Transverse colon (tissue), 4 donors: ENCODE data around the gene RYR3. TPM values are rescaled to one million over a fixed set of nuclear protein-coding genes. Genes with fewer than 3 reads are reported as not detected.

Experiments
- DNase-seq: peaks from one replicate; pipeline ENCODE4 v3.0.0-alpha.2; 2019
- H3K27ac ChIP-seq, 4 donors: fragments of 200-600 bp; sonication (generic); 2 replicates each; pipeline ENCODE4 v1.5.1; 2016 to 2018; ENCODE audit warnings: inconsistent platforms in 4 of 4
- H3K27me3 ChIP-seq: fragments of 200-600 bp; sonication (generic); 2 replicates; pipeline ENCODE4 v1.5.1; 2017; ENCODE audit warnings: inconsistent platforms
- H3K36me3 ChIP-seq, 4 donors: fragments of 200-600 bp; sonication (generic); 2 replicates each; pipeline ENCODE4 v1.5.1; 2017 to 2019; ENCODE audit warnings: inconsistent platforms in 4 of 4
- H3K4me1 ChIP-seq, 4 donors: fragments of 200-600 bp; sonication (generic); 2 replicates each; pipeline ENCODE4 v1.5.1; 2017 to 2020; ENCODE audit warnings: inconsistent platforms in 4 of 4
- H3K4me3 ChIP-seq, 4 donors: fragments of 200-600 bp; sonication (generic); 1 replicate in 1 of 4; 2 replicates in 3 of 4; pipeline versions ENCODE4 v1.5.1 to v1.6.1; 2017 to 2019; ENCODE audit warnings: inconsistent platforms in 4 of 4
- H3K9me3 ChIP-seq, 2 donors: fragments of 200-600 bp; sonication (generic); 2 replicates each; pipeline ENCODE4 v1.5.1; 2017 to 2019; ENCODE audit warnings: inconsistent platforms in 2 of 2
- EP300 ChIP-seq: sonication (generic); formaldehyde crosslinking; IDR thresholded peaks from one replicate; pipeline ENCODE4 v1.6.1; 2017; ENCODE audit warnings: antibody characterized with exemption, low read depth
- POLR2A ChIP-seq: fragments of 450-650 bp; IDR thresholded peaks from one replicate; pipeline ENCODE4 v1.6.1; 2016; ENCODE audit warnings: antibody characterized with exemption, mild to moderate bottlenecking, moderate library complexity
- POLR2AphosphoS5 ChIP-seq, 3 donors: sonication (generic); formaldehyde crosslinking; IDR thresholded peaks; one replicate each; pipeline ENCODE4 v1.6.1; 2016; ENCODE audit warnings: antibody characterized with exemption in 3 of 3
- WGBS, 2 donors: methylation state at CpG; one replicate each; pipeline ENCODE4 v1.1.5; 2018; ENCODE audit warnings: low coverage in 1 of 2; 5-methylcytosine and 5-hydroxymethylcytosine counted together
- in situ Hi-C, 4 donors: fragments of 200-750 bp; cut with MboI; loops; one replicate each; pipeline versions ENCODE4 v1.15.0 to v1.15.1; 2017; ENCODE audit warnings: low sequenced_read_pairs in 3 of 4, low pct_ligation_motif_present in 1 of 4, low pct_unique_long_range_greater_than_20kb in 1 of 4
- intact Hi-C: fragments of 100-400 bp; cut with DNase I; formaldehyde crosslinking; loops from one replicate; pipeline ENCODE4 v1.15.1; 2023; ENCODE audit warnings: low total_unique reads
- total RNA-seq, 4 donors: library from RNA; depleted of rRNA; stranded (reverse); fragments of >200 nt; gene quantifications; one replicate each; pipeline ENCODE4 v1.1.0, GENCODE V29; 2016
- TF ChIP-seq, protein P1 (sequence below), 5 experiments: fragments of 200-600 bp in 3 of 5; fragments of 450-650 bp in 2 of 5; sonication (generic) in 3 of 5; IDR thresholded peaks; 1 replicate in 2 of 5; 2 replicates in 3 of 5; pipeline ENCODE4 v1.5.1; 2016 to 2017; ENCODE audit warnings: antibody characterized with exemption in 5 of 5, inconsistent platforms in 3 of 5, mild to moderate bottlenecking in 2 of 5, moderate library complexity in 1 of 5

RYR3 gene
- total RNA-seq, 4 donors from 2014 or later, result 0.96 to 9.7 (median 5.4) TPM

DNA sequence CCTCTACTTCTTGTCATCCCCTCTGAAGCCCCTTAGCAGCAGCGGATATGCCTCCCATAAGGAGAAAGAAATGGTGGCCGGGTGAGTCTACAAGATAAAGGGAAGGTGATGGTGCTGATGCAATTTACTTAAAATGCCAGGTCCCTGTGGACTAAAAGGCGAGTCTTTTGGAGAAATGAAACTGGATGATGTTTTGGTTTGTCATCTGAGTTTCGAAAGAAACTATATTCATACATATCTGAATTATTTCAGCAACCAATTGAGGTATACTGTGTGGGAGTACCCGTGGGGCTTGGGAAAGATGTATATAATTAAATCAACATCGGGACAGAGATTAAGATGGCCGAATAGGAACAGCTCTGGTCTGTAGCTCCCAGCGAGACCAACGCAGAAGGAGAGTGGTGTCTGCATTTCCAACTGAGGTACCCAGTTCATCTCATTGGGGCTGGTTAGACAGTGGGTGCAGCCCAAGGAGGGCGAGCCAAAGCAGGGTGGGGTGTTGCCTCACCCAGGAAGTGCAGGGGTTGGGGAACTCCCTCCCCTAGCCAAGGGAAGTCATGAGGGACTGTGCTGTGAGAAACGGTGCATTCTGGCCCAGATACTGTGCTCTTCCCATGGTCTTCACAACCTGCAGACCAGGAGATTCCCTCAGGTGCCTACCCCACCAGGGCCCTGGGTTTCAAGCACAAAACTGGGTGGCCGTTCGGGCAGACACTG, 446.9 kb downstream of the RYR3 start:
- Histone ChIP-seq H3K27ac (no peak overlapping the region), H3K27me3 (no peaks in the 10 kb centered on the region), H3K9me3 (no peaks in the 10 kb centered on the region), H3K4me3 (no peak overlapping the region), H3K4me1 (no peaks in the 10 kb centered on the region), H3K36me3 (no peaks in the 10 kb centered on the region)
- intact Hi-C loops (no loop called here), in situ Hi-C loops (no loop called here)
- no peak for DNase-seq
- 76 to 88% methylated on average over 9 to 13 of the region's 13 CpGs for WGBS, 2 donors
- TF ChIP-seq, protein P1, sequence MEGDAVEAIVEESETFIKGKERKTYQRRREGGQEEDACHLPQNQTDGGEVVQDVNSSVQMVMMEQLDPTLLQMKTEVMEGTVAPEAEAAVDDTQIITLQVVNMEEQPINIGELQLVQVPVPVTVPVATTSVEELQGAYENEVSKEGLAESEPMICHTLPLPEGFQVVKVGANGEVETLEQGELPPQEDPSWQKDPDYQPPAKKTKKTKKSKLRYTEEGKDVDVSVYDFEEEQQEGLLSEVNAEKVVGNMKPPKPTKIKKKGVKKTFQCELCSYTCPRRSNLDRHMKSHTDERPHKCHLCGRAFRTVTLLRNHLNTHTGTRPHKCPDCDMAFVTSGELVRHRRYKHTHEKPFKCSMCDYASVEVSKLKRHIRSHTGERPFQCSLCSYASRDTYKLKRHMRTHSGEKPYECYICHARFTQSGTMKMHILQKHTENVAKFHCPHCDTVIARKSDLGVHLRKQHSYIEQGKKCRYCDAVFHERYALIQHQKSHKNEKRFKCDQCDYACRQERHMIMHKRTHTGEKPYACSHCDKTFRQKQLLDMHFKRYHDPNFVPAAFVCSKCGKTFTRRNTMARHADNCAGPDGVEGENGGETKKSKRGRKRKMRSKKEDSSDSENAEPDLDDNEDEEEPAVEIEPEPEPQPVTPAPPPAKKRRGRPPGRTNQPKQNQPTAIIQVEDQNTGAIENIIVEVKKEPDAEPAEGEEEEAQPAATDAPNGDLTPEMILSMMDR (IDR thresholded peaks at IDR 0.05), result no peak
- TF ChIP-seq EP300, result no peak
- no peak for TF ChIP-seq POLR2AphosphoS5 (IDR thresholded peaks at IDR 0.05)
- TF ChIP-seq POLR2A, result no peak

DNA sequence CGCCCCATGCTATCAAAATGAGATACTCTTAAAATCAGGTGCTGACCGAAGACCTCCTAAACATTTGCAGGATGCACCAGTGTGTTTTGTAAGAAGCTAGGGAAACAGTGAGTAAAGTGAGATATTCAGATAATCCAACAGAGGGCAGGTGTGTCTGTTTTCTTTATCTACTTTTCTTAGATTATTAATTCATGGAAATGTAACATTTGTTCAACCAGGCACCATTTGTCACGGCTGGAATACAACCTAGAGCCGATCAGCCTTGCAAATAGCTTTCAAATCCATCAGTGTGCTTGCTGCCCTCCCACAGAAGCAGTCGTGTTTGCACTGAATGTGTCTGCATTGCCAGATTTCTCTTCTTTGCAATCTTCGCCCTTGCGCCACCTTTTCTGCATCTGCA, 455.6 kb downstream of the RYR3 start:
- H3K27ac ChIP-seq, result no peak overlapping the region
- no peak overlapping the region for H3K4me3 ChIP-seq
- no peaks in the 10 kb centered on the region for H3K4me1 ChIP-seq
- TF ChIP-seq, protein P1 (IDR thresholded peaks at IDR 0.05), result no peak
- TF ChIP-seq POLR2AphosphoS5 (IDR thresholded peaks at IDR 0.05), result no peak
- TF ChIP-seq POLR2A, result no peak
- TF ChIP-seq EP300, result no peak
- WGBS, 2 donors, result 74% methylated on average over 7 of the region's 7 CpGs
- intact Hi-C loops (loop anchor here (10.0 kb wide), 1 partner anchor 1622 kb away; no protein-coding TSS in a partner anchor), in situ Hi-C loops (no loop called here)
- no peaks in the 10 kb centered on the region for H3K9me3 ChIP-seq
- DNase-seq, result no peak
- H3K27me3 ChIP-seq, result no peaks in the 10 kb centered on the region
- H3K36me3 ChIP-seq, result no peaks in the 10 kb centered on the region

DNA sequence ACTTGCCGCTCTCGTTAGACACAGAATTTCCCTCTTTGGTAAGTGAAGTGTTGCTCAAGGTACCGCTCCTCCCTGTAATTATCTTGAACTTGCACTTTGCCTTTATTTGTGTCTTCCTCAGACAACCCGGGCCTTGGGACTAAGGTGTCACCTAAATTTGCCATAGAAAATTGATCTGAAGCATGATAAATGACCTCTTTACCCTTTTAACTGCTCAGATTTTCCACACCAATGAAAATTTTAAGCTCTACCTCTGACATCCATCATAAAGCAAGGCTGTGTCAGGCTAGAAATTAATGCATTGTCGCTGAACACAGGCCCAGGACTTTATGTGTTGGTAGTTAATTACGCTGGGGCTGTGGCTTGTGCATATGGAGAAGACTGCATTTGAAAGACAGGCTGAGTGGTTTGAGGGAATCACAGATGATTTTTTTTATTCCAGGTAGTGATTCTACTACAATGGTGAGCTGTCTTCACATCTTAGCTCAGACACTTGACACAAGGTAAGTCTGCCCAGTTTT, 458.0 kb downstream of the RYR3 start:
- H3K4me3 ChIP-seq, result no peak overlapping the region
- no peak for DNase-seq
- H3K36me3 ChIP-seq, result no peaks in the 10 kb centered on the region
- intact Hi-C loops, result loop anchor here (10.0 kb wide), 1 partner anchor 1624 kb away; no protein-coding TSS in a partner anchor
- no peak overlapping the region for H3K27ac ChIP-seq
- no peaks in the 10 kb centered on the region for H3K27me3 ChIP-seq
- no peaks in the 10 kb centered on the region for H3K4me1 ChIP-seq
- TF ChIP-seq, protein P1 (IDR thresholded peaks at IDR 0.05), result no peak
- TF ChIP-seq EP300, result no peak
- no peak for TF ChIP-seq POLR2AphosphoS5 (IDR thresholded peaks at IDR 0.05)
- in situ Hi-C loops, result no loop called here
- 67 to 78% methylated on average over 6 of the region's 6 CpGs for WGBS, 2 donors
- no peaks in the 10 kb centered on the region for H3K9me3 ChIP-seq

DNA sequence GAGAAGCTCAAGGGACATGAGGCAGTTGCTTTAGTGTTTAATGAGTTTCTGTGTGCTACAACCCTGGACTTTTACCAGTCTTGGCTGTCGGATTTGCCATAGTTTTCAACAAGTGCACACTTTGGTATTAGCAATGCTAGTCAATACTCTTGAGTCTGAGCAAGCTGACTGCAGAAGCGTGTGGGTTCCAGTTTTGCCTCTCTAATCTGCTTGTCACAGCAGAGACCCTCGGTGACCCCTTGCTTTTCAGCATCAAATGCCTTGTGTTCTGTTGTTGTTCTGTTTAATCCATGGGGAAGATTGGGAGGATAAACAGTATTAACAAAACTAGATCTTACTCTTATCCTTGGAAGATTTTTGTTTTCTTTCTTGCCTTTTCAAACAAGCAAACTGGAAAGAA, 463.2 kb downstream of the RYR3 start:
- no peak overlapping the region for H3K27ac ChIP-seq
- no peaks in the 10 kb centered on the region for H3K4me1 ChIP-seq
- no peaks in the 10 kb centered on the region for H3K9me3 ChIP-seq
- in situ Hi-C loops, result no loop called here
- TF ChIP-seq POLR2A (no peak), POLR2AphosphoS5 (IDR thresholded peaks at IDR 0.05) (no peak), EP300 (no peak)
- TF ChIP-seq, protein P1 (IDR thresholded peaks at IDR 0.05), result no peak
- no peak overlapping the region for H3K4me3 ChIP-seq
- intact Hi-C loops, result no loop called here
- 39 to 49% methylated on average over 3 of the region's 3 CpGs for WGBS, 2 donors
- H3K27me3 ChIP-seq, result no peaks in the 10 kb centered on the region
- DNase-seq, result no peak
- no peaks in the 10 kb centered on the region for H3K36me3 ChIP-seq
